Gastroesophageal sphincter (tissue), 3 donors: ENCODE measurements around the gene AKAP13.
A peak's percentile ranks its signal among the peaks of the same experiment; 100 is the strongest.

Experiments
- POLR2A ChIP-seq, 2 donors: fragments of 450-650 bp; IDR thresholded peaks; one replicate each; pipeline ENCODE4 v1.6.1; 2017; ENCODE audit warnings: antibody characterized with exemption in 2 of 2, mild to moderate bottlenecking in 2 of 2, moderate library complexity in 1 of 2
- POLR2AphosphoS5 ChIP-seq: sonication (generic); formaldehyde crosslinking; IDR thresholded peaks from one replicate; pipeline ENCODE4 v1.6.1; 2017; ENCODE audit warnings: antibody characterized with exemption
- TF ChIP-seq, protein P1 (sequence below), 4 experiments: fragments of 200-600 bp in 2 of 4; fragments of 450-650 bp in 2 of 4; sonication (generic) in 1 of 4; IDR thresholded peaks; one replicate each; pipeline ENCODE4 v1.5.1; 2017 to 2019; ENCODE audit warnings: antibody characterized with exemption in 4 of 4, mild to moderate bottlenecking in 2 of 4, moderate library complexity in 2 of 4

DNA sequence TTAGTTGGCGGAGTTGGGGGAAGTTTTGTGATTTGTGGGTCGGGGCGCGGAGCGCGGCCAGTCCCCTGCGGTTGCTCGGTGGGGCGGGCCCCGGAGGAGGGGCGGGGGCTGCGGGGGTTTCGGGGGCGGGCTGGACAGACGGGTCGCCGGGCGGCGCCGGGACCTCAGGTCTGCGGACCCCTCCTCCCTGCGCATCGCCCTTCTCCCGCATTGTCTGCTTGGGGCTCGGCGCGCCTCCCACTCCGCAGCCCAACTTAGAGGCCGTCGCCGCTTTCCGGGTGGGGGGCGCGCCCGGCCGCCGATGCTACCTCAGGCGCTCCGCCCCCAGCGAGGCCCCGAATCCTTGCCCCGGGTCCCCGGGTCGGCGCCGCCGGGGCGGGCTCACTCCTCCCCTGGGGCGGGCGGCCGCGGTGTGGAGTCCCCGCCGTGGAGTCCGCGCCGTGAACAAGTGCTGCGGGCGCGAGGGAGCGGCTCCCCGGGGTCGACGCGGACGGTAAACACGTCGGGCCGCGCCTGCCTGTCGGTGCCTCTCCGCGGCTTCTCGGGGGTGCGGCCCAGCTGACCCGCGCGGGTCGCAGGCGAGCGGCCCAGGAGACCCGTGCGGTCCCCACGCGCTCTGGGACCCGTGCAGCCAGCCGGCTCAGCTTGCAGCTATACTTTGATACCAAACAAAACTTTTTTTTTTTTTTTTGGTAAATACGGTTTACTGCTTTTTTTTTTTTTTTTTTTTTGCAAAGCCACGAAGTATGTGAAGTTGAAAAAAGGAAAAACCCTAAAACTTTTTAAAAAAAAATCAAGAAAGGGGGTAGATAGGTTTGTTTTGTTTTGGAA, 624 bp downstream of the AKAP13 start:
- TF ChIP-seq, protein P1, sequence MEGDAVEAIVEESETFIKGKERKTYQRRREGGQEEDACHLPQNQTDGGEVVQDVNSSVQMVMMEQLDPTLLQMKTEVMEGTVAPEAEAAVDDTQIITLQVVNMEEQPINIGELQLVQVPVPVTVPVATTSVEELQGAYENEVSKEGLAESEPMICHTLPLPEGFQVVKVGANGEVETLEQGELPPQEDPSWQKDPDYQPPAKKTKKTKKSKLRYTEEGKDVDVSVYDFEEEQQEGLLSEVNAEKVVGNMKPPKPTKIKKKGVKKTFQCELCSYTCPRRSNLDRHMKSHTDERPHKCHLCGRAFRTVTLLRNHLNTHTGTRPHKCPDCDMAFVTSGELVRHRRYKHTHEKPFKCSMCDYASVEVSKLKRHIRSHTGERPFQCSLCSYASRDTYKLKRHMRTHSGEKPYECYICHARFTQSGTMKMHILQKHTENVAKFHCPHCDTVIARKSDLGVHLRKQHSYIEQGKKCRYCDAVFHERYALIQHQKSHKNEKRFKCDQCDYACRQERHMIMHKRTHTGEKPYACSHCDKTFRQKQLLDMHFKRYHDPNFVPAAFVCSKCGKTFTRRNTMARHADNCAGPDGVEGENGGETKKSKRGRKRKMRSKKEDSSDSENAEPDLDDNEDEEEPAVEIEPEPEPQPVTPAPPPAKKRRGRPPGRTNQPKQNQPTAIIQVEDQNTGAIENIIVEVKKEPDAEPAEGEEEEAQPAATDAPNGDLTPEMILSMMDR (IDR thresholded peaks at IDR 0.05) = no peak
- TF ChIP-seq POLR2A (IDR thresholded peaks at IDR 0.05) (peak in 1 of 2 donors; percentile 9), POLR2AphosphoS5 (no peak)
